ENCODE data around the gene CERS6.

DNA sequence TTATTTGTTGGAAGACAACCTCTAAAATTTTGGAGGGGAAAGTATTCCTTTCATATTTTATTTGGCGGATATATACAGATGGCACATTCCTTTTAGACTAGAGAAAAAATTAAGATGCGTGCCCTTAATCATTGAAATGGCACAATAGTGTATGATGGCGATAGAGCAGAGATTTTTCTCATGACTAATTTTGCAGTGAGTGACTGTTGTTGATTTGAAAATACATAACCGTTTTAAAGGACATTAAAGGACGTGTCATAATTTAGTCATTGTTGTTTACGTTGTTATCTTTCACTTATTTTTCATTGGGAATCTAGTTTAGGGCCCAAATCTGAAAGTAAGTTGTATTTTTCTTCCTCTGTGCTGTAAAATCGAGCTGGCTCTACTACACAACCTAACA lies 61.7 kb downstream of the CERS6 start:
- TF ChIP-seq, protein P1, sequence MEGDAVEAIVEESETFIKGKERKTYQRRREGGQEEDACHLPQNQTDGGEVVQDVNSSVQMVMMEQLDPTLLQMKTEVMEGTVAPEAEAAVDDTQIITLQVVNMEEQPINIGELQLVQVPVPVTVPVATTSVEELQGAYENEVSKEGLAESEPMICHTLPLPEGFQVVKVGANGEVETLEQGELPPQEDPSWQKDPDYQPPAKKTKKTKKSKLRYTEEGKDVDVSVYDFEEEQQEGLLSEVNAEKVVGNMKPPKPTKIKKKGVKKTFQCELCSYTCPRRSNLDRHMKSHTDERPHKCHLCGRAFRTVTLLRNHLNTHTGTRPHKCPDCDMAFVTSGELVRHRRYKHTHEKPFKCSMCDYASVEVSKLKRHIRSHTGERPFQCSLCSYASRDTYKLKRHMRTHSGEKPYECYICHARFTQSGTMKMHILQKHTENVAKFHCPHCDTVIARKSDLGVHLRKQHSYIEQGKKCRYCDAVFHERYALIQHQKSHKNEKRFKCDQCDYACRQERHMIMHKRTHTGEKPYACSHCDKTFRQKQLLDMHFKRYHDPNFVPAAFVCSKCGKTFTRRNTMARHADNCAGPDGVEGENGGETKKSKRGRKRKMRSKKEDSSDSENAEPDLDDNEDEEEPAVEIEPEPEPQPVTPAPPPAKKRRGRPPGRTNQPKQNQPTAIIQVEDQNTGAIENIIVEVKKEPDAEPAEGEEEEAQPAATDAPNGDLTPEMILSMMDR (IDR thresholded peaks at IDR 0.05) = no peak
- TF ChIP-seq POLR2A (IDR thresholded peaks at IDR 0.05) = no peak

All from testis (tissue), 2 donors.